GM23338 (cell line): ENCODE data around the gene UBE2V1.

ENCODE experiments used
- CREB1 ChIP-seq: fragments of 250-450 bp; sonication (Bioruptor Pico); IDR thresholded peaks from 2 replicates; pipeline ENCODE4 v1.5.0; 2020; ENCODE audit warnings: low read depth, mild to moderate bottlenecking, moderate library complexity
- CTCF ChIP-seq, 2 experiments: fragments of 200-600 bp in 1 of 2; sonication (generic) in 1 of 2; conservative IDR thresholded peaks; 2 replicates each; pipeline versions ENCODE4 v1.5.1 to v1.6.1; 2016 to 2017; ENCODE audit warnings: antibody characterized with exemption in 2 of 2, low read depth in 2 of 2, mild to moderate bottlenecking in 2 of 2, moderate library complexity in 1 of 2
- ETS1 ChIP-seq: IDR thresholded peaks from 2 replicates; pipeline ENCODE4 v1.6.1; 2016; ENCODE audit warnings: antibody characterized with exemption
- EZH2 ChIP-seq: fragments of 200-600 bp; sonication (generic); IDR thresholded peaks from one replicate; pipeline ENCODE4 v1.8.0; 2017; ENCODE audit warnings: antibody characterized with exemption, mild to moderate bottlenecking, low read depth; ENCODE audit not compliant: unreplicated experiment
- EZH2phosphoT487 ChIP-seq: fragments of 200-600 bp; sonication (generic); IDR thresholded peaks from one replicate; pipeline ENCODE4 v1.8.1; 2018; ENCODE audit warnings: antibody characterized with exemption; ENCODE audit not compliant: unreplicated experiment
- NANOG ChIP-seq: IDR thresholded peaks from 2 replicates; pipeline ENCODE4 v1.6.1; 2016; ENCODE audit warnings: antibody characterized with exemption, borderline replicate concordance
- POLR2AphosphoS5 ChIP-seq: IDR thresholded peaks from 2 replicates; pipeline ENCODE4 v1.6.1; 2016; ENCODE audit warnings: antibody characterized with exemption, low read depth
- REST ChIP-seq: IDR thresholded peaks from one replicate; pipeline ENCODE4 v1.6.1; 2018; ENCODE audit warnings: antibody characterized with exemption; ENCODE audit not compliant: unreplicated experiment
- STAT1 ChIP-seq: IDR thresholded peaks from one replicate; pipeline ENCODE4 v1.6.1; 2016; ENCODE audit warnings: antibody characterized with exemption; ENCODE audit not compliant: unreplicated experiment
- ZNF114 ChIP-seq: fragments of 250-450 bp; sonication (Bioruptor Pico); IDR thresholded peaks from 2 replicates; pipeline ENCODE4 v1.5.0; 2020; ENCODE audit warnings: mild to moderate bottlenecking, moderate library complexity

- TF ChIP-seq CTCF (conservative IDR thresholded peaks at IDR 0.05; ENCODE audit: low read depth in 2 of 2), result peak in 1 of 2 experiments; percentile 25; a peak in 2 of 4 replicates
- no peak for TF ChIP-seq EZH2
- no peak for TF ChIP-seq REST
- no peak for TF ChIP-seq ZNF114
- TF ChIP-seq EZH2phosphoT487, result no peak
- no peak for TF ChIP-seq POLR2AphosphoS5
- TF ChIP-seq STAT1, result no peak
- no peak for TF ChIP-seq ETS1
- TF ChIP-seq CREB1 (CRISPR knock-in tag), result no peak
- TF ChIP-seq NANOG, result no peak
Observed at GRCh38 chr20:50054231-50054547, 58.8 kb downstream of the UBE2V1 start.
